GM18502 (cell line): ENCODE measurements around the gene TXNRD3.

ENCODE experiments used
- ATAC-seq: cut with Tn5 transposase; IDR thresholded peaks from one replicate; pipeline ENCODE4 v1.9.1; 2021; ENCODE audit warnings: mild to moderate bottlenecking; ENCODE audit not compliant: unreplicated experiment, poor library complexity

The TXNRD3 gene

DNA sequence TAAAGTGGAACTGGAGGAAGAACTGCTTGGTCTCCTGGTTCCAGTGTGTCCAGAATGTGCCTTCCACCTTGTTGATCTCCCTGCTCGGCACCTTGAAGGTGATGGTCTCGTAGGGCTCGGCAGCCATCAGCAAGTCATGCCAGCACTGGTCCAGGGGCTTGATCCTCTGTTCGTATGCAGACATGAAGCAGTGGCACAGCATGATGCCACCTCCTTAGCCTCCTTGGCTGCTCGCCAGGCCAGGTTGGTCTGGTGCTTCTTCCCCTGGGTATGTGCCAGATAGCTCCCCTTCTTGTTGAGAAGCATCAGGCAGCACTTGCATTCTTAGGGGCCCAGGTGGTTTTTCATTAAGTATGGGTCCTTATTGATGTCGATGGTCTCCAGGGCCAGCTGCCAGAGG lies 17.8 kb upstream of the TXNRD3 start:
- no peak for ATAC-seq

DNA sequence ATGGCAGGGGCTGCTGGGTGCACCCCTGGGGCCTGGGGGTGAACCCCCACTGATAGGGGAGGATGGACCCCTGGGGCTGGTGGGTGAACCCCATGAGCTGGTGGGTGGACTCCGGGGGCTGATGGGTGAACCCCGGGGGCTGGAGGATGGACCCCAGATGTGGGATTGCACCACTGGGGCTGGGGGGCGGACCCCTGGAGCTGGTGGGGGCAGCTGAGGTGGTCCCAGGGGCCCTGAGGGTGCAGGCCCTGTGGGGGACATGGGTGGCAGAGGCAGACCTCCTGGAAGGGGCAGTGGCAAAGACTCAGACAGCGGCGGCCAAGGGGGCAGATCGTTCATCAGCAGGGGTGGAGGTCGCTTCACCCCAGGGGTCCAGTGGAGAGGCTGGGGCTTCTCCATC lies 17.4 kb upstream of the TXNRD3 start:
- no peak for ATAC-seq

DNA sequence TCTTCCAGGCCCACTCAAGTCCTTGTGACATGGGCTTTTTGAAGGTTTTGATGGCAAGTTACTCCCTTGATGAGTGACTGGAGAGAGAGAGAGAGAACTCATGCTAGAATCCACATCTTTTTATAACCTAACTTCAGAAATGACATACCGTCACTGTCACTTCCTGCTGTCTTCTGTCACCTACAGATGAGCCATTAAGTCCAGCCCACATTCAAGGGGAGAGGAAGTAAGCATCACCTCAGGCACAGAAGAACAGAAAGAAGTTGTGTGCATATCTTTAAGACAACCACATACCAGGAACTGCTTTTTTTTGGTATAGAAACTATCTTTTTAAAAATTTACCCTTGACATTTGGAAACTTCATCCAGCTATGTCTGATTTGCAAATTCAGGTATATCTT lies 16.6 kb upstream of the TXNRD3 start:
- no peak for ATAC-seq

DNA sequence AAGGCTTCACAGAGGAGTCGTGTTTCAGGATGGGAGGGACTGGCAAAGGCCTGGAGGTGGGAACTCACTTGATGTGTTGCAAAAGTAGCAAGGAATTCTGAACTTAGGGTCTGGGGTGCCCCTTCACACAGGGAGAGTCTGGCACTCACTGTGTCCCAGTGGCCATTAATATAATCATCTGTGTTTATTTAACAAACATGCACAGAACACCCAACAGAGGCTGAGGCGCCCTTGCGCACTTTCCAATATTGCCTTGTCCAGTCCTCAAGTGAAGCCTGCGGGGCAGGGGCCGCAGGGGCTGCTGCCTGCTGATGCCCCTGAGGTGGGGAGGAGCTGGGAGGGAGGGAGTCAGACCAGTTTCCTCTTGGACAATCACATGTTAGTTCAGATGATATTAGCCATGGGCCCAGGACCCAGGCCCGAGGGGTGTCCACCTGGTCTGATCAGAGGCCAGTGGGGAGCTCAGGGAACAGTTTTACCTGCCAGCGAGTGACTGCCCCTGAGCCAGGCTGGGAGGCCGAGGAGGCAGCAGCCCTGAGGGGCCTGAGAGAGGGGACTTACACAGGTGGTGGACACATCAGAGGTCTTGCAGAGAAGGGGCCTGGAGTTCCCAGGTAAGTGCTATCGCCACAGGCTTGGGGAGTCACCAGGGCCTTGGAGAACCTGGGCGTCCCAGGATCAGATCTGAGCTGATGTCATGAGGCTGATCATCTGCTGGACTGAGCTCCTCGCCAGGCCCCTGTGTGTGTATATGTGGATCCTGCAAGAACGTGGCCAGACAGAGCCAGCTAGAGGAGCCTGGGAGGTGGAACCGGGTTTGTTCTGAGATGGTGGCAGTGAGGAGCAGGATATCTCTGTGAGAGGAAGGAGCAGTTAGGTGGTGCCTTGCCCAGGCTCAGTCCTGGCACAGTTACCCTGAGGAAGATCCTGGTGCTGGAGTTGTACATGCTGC lies 13.8 kb upstream of the TXNRD3 start:
- no peak for ATAC-seq

DNA sequence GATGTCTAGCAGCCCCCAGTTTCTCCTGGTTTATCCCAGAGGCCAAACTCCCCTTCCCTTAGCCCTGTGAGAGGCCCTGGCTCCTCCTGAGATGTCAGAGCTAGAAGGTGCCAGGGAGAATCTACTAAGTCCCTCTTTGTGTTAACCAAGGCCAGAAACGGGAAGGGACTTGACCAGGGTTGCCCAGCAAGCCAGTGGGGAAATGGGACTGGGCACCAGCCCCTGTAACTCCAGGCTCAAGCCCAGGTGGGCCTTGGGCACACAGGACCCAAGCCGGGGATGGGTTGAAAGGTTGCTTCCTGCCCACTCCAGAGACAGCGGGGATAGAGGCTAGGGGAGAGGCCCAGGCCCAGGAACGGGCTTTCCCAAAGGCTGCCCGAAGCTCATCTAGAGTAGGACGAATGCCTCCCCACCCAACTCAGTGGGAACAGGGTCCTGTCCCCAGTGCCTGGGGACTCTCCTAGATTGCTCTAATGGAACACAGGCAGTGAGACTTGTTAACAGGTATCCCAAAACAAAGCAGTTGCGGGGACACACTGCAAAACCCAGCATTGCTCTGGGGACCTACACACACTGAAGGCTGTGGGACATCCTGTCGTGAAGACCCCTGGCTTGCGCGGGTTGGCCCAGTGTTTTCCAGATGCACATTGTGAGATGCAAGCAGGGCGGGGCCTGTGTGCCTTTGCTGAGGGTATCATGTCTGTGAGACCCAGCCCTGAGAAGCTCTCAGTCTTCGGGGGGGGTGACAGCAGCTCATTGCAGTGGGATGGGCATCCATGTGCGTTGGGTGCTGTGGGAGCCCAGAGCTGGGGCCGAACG lies 12.9 kb upstream of the TXNRD3 start:
- ATAC-seq, result no peak

DNA sequence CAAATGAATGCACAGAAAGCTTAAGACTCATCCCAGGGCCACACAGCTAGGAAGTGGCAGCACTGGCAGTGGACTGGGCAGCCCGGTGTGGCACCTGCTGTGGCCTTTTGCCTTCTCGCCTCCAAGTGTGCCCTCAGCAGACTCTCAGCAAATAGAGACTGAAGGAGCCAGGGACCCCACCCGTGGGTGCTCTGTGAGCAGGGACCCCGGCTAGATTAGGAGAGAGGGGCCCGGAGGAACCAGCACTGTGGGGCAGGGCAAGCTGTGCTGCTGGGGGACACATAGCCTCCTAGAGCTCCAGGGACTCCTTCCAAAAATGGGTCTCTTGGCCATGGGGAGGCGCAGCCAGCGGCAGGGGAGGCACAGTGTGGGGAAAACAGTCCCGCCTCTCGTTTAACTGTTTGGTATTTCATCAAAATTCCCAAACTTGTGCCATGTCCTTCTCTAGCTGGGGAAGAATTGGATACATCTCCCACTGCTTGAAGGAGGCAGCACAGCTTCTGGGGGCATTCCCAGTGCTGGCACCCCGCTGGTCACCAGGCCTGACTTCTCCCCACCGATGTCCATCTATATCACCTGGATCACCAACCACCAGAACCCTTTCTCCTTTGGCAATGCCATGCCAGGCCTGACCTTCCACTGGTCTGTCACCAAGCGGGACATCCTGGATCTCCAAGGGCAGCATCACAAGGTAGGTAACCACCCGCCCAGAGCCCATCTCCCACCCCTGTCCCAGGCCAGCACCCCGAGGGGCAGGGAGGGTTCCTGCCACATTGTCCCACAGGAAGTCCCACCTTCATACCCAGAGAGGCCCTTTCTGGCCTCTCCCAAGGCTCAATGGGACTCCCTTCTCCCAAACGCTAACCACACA lies 12.0 kb upstream of the TXNRD3 start:
- ATAC-seq, result no peak

DNA sequence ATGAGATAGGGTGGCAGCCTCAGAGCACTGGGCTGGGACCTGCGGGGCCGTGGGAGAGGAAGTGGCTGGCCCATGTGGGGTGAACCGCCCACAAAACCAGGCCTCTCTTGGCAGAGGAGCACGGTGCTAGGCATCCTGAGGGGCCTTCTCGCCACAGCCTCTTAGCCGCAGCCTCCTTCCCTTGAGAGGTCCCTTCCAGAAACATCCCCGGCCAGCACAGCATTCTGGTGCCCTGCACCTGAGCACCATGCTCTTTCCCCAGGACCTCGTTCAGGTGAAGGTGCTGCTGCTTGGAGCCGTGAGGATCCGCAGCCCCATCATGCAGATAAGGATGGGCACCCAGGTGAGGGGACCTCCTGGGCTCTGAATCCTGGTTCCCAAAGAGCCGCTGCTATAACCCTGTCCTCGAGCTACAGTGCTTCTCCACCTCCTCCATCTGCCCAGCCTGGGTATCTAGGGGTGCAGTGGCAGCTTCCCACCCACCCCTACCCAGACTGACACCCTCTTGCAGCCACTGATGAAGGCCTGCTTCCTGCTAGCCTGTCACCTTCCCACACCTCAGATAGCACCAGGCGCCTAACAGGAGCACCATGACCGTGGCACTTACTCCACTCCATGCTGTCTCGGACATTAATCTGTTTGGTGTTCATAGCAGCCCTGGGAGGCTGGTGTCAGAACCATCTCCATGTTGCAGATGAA lies 11.2 kb upstream of the TXNRD3 start:
- ATAC-seq, result no peak

DNA sequence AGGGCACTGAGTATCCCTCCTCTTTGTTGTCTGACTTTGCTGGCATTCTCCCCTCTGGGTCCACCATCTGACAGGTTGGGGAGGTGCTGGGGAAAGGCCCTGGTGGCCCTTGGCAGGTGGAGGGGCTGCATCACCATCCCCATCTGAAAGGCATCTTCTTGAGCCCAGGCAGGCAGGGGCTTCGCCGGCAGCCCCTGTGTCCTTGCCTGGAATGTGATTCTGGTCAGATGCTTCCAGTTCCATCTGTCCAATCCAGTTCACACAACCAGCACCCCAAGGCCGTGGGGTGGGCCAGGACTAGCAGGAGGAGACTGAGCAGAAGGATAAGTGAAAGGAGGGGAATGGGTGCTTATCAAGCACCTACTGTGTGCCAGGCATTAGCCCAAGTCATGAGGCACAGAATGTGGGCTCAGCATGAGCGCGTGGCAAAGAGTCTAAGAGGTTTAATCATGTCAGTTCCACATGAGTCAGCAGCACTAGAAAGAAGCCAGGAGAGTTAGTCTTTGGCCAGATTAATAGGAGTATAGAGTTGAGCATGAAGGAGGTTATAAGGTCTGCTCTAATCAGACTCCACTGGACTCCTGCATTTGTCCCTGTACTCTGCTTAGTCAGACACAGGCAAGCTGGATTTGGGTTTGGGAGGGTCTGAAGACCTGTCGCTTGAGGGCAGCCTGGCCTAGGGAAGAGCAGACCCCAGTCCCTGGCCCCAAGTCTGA lies 10.5 kb upstream of the TXNRD3 start:
- ATAC-seq, result no peak

DNA sequence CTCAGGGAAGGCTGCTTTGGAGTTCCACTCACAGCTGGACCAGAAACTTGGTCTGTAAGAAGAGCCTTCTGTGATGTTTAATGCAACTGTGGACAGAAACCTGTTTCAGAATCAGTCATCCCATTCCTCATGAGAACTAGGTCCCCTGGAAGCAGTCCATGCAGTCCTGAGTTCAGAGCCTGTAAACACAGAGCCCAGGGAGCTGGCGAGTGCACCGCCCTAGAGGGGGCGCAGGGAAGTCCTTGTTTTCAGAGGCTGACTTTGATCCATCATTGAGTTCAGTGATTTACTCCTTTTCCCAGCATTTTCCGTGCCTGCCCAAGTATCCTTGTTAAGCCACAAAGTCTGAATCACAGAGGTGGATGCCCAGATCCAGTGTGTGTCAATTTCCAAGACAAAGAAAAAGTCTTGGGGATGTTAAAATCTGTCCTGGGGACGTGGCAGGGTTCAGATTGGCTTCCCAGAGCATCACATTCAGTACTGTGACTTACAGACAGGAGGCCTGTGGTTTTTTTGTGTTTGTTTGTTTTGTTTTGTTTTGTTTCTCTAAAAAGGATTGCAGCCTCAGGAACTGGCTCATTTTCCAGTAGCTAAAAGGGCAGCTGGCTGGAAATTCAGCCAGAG lies 9.8 kb upstream of the TXNRD3 start:
- no peak for ATAC-seq

DNA sequence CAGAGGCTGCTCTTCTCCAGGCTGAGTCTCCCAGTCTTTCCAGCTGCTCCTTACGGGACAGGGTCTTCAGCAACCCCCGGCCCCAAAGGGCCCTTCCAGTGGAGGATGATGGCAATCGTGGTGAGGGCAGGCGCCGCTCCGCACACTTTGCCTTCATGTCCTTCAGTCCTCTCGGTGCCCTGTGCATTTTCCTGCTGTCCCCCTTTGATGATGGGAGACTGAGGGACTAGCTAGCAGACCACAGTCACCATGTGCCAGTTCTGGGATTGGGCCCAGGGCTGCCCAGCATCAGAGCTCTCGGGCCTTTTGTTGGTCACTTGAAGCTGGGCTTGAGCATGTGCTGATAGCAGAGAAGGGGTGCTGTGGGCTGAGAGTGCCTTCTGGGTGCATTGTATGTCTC lies 8.8 kb upstream of the TXNRD3 start:
- ATAC-seq, result no peak

DNA sequence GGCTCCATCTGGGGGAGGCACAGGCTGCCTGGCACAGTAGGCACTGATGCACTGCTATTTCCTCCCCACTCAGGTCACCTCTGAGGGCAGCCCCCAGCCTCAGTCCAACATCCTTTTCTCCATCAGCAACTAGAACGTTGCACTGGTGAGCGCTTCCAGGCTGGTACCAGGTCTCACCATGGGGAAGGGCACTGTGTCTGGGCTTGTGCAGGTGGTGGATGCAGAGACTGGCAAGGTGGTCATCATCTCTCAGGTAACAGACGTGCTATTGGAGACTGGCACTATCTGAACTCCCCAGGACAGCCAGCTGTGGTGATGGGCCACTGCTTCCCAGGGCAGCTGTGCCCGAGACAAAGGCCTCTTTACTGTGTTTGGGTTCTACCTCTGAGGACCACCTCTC lies 8.3 kb upstream of the TXNRD3 start:
- no peak for ATAC-seq

DNA sequence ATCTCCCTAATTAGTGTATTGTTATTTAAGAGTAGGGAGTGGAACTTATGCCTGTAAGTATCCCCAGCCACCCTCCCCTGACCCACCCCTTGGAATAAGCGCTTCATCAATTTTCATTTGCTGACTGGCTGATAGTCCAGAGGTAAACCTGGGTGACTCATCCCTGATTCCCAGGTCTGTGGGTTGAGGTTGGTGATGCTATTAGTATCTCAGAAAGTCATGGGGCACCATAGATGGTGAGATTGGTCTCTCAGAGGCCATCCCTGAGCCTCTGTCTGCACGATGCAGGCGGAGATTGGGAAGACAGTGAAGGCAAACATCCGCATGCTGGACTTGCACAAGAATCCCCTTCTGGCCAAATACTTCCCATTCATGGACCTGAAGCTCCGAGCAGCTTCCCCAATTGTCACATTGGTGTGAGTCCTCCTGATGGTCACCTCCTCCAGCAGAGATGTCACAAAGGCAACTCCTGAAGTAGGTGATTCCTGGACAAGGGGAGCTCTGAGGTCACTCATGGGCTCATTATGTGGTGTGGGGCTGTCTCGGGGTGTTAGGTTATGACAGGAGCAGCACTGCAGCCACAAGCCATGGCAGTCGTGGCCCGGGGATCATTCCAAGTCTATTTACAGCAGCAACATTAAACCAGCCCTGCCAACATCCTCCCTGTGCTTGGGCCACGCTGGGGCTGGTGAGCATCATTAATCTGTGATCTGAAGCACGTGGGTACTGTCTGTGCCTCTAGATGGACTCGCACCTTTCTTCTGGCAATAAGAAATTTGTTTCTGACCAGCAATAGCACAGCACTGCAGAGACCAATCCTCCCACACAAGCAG lies 6.8 kb upstream of the TXNRD3 start:
- ATAC-seq, result no peak

DNA sequence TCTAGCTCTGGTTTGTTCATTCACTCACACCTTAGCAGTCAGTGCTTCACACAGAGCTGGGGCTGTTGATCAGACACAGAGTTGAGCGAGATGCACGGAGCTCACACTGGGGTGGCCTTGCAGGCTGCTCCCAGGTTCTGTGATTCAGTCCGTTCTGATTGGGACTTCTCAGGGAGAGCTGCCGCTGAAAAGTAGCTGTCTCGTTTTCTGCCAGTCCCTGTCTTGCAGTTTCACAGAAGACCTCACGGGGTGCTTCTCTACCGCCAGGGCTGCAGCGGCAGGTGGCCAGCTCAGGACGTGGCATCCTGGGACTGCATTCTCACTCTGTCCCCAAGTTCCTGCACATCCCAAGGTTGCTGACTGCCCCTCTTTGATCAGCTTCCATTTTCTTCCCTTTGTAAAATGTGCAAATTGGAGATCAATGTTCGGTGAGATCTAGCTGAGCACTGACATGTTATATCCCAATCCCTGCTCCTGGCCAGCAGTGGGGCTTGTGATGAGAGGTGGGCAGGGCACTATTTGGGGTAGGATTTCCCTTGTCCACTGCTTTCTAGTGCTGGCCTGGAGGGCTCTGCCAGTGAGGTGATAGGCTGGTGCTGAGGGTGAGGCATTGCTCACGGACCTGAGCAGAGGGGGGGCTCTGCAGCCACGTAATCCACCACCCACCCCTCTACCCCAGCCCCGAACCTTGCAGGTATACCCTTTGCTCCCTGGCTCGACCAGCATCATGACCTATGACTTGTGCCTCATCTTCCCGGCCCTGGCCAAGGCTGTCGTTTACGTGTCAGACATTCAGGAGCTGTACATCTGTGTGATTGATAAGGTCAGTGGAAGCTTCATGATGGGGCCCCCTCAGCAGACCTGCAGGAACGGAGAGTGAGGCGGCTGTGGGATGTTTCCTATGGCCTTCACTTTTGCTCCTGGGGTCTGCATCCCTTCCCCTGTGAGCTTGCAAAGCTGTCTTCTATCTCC lies 5.3 kb upstream of the TXNRD3 start:
- no peak for ATAC-seq

DNA sequence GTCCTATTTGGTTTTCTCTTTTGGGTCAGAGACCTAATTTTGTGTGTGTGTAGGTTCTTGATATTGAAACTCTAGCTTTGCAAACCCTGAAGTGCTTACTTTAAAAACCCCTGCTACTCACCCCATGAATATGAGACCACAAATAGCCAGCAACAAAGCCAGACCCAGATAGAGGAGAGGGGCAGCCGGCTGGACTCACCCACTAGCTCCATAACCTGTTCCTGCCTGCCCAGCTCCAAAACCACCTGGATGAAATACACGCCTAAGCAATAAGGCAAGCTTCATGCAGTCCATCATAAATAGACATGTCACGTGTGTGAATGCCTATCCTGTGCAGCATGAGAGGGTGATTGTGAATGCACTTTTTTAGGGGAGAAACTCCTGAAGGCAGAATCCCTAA lies 3.7 kb upstream of the TXNRD3 start:
- no peak for ATAC-seq

DNA sequence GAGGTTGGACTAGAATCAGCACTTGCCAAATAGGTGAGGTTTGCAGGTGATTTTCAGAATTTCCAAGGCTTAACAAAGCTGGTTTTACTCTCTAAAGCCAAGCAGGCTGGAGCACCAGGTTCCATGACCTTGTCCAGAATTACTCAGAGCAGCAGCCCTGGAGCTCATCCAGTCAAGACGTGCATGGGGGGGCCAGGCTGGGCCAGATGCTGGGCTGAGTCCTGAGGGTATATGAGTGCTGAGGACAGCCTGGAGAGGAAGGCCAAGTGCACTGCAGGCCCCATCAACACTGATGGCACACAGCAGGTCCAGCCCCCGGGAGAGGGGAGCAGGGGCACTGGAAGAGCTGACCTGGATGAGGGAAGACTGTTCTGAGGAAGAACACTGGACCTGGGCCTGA lies 3.0 kb upstream of the TXNRD3 start:
- no peak for ATAC-seq

DNA sequence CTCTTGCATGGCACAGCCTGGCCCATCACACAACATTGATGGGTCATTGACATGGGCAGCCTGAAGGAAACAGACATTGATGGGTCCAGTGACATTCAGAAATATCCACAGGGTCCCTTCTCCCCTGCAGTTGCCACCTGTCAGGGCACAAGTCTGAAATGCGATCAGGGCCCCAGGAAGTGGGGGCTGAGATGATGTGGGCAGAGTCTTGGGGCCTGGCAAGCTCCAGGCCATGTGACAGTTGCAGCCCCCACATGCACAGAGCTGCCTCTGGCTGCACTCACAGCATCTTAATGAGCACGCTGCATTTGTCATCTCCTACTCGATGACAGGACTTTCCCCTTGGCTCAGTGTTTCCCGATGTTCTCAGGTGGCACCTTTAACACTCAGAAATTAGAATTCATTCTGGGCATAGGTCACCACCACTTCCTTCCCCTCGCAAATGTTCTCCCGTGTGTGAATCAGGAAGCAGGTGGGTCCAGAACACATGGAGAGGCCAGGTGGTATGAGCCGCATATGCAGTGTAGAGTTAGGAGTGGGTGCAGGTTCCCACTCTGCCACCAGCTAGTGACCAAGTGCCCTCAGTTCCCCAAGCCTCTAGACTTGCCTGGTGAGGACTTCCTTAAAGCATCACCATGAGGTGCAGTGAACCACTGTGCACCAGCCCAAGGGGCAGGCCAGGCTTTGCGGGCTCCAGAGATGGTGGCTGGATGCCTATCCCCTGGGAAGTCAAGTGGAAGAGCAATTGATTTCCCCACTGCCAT lies 1.6 kb upstream of the TXNRD3 start:
- no peak for ATAC-seq
